Central memory CD4-positive, alpha-beta T cell (primary cell): Measurements from ENCODE around the gene RAB3IL1.
"Not testable (repeated sequence)": the region's sequence is repeated elsewhere in the genome, so short reads cannot be mapped to it uniquely, and the experiment has no call there.

ENCODE experiments used
- DNase-seq: peaks from one replicate; pipeline ENCODE4 v3.0.0; 2022

RAB3IL1 gene

DNA sequence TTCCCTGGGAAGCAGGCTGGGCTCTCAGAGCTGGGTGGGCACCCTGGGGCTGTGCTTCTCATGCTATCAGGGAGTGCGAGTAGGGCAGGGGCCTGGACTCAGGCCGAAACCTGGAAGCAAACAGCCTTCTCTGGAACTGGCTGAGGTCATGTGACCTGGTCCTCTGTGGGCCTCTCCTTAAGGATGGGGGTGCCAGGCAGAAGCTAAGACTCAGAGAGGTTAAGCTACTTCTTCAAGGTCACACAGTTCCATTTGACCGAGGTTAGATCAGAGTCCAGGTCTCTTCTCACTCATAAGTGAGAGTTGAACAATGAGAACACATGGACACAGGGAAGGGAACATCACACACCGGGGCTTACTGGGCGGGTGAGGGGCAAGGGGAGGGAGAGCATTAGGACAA, 33.4 kb downstream of the RAB3IL1 start:
- DNase-seq = no peak

DNA sequence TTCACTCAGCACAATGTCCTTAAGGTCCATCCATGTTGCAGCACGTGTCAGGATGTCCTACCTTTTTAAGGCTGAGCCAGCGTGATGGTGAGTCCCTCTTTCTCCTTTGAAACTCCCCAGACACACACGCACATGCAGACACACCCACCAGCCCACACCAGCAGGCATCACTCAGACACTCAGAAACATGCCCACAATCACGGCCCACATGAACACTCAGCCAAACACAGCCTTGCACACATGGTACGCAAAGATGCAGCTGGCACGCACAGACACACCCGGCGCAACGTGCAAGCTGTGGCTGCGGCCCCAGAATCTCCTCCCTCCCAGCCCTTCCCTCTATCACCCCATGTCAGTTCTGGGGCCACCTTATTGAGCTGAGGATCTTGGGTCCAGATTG, 34.0 kb downstream of the RAB3IL1 start:
- DNase-seq = no peak

DNA sequence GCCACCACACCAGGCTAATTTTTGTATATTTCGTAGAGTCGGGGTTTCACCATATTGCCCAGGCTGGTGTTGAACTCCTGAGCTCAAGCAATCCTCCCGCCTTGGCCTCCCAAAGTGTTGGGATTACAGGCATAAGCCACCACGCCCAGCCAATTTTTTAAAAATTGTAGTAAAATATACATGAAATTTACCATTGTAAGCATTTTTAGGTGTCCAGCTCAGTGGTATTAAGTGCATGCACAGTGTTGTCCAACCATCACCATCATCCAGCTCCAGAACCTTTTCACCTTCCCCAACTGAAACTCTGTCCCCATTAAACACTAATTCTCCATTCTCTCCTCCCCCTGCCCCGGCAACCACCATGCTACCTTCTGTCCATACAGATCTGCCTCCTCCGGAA, 34.5 kb downstream of the RAB3IL1 start:
- no peak for DNase-seq

DNA sequence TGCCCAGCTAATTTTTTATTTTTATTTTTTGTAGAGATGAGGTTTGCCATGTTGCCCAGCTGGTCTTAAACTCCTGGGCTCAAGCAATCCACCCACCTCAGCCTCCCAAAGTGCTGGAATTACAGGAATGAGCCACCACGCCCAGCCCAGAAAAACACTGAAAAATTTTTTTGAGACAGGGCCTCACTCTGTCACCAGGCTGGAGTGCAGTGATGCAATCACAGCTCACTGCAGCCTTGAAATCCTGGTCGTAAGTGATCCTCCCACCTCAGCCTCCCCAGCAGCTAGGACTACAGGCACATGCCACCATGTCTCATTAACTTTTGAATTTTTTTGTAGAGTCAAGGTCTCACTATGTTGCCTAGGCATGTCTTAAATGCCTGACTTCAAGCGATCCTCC, 35.1 kb downstream of the RAB3IL1 start:
- DNase-seq = not testable (repeated sequence)

DNA sequence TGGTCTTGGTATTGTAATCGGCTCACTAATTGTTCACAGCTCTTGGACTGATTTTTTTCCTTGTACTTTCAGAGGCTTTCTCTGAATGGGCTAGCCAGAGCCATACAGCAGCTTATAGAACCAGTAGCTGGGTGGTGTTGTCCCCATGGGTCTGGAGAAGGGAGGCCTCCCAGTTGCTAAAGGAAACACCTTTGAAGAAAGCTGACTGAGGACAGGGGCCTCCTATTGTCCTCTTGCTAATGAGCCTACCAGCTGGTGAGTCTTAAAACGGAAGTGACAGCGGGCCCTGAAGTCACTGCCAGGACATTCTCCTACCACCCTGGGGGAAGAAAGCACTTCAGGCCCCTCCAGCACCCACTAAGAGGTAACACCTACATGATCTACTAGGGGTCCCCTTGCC, 36.0 kb downstream of the RAB3IL1 start:
- no peak for DNase-seq

DNA sequence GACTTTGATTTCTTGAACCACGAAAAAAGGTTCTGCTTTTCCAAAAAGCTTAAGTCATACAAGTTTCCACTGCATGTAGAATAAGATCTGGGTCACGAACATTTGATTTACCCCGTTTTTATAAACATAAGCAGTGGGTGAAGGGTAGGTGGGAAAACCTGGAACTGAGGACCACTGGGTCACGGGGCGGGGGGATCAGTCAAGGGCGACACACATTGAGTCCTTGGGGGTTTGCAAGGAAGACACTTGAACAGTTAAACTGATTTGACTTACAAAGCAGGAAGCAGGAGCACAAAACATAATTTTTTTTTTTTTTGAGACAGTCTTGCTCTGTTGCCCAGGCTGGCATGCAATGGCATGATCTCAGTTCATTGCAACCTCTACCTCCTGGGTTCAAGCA, 36.9 kb downstream of the RAB3IL1 start:
- DNase-seq = no peak

DNA sequence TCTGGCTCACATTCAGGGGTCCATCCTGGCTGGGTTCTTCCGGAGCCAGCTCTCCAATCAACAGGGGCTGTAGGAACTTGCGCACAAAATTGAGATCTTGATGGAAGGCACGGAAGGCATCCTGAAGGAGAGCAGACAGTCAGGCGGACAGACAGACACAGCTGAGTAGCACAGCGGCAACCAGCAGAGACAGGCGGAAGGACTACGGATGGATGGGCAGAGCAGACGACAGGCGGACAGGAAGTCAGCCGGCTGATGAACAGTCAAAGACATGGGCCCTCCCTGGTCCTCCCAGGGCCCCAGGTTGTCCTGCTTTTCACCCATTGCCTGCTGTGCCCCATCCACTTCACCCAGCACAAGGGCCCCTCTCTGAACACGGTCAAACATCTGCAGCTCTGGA, 37.3 kb downstream of the RAB3IL1 start:
- DNase-seq = no peak

DNA sequence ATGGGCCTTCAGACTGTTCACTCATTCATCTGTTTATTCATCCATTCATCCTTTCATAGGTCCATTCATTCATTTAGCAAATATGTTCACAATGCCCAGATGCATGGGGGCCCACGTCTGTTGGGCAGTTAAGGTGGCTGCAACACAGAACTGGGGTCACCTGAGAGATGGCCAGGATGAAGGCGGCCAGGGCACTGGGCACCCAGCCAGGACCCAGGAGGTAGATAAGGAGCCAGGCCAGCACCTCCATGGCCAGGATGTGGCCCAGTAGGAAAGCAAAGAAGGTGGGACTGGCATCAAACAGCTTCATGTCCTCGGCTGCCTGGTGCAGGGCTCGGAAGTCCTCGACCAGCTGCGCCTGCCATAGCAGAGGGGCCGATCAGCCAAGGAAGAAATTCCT, 38.2 kb downstream of the RAB3IL1 start:
- no peak for DNase-seq

DNA sequence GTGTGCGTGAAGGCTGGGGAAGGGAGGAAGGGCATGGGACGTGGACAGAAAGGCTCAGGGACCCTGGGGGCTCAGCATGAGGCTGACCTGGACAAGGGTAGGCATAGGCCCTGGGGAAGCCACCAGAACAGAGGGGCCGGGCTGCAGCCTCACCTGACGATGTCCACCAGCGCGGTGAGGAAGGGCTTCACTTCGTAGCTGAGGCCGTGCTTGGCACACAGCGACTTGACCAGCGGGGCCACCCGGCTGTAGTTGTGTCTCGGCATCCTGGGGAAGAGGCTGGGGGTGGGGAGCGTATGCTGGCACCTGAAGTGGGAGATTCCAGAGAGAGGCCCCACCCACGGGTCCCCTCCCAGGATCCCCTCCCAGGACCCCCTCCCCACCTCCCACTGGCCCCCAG, 41.7 kb downstream of the RAB3IL1 start:
- DNase-seq = no peak

DNA sequence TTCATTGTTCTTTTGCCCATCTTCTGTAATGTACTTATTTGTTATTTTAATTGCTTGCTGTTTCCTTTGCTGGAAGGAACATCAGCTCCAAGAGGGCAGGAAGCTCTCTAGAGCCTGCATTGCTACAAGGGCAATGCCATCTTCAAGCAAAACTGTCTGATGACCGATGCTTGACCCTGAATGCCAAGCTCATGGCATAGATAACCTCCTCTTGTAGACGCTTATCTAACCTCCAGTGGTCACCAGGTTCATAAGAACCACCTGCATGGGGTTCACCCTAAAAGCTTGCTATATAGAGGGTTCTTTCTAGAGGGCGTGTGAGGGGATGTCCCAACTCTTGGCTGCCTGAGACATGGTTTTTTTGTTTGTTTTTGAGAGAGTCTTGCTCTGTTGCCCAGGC, 42.5 kb downstream of the RAB3IL1 start:
- no peak for DNase-seq

DNA sequence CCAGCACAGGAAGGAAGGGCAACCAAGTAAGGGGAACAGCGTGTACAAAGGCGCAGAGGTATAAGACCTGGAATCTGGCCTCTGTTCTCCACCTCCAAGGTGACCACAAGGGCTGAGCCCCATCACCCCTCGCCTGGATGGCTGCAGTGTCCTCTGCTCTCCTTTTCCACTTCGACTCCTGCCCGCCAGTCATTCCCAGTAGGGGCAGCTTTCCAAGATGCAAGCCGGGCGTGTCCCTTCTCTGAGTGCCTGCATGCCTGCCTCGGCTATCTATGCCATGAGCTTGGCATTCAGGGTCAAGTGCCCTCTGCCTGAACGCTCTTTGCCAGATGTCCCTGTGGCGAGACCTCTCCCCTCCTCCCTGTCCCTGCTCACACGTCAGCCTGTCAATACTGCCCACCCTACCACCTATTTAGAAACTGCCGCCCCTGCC, 43.0 kb downstream of the RAB3IL1 start:
- no peak for DNase-seq

DNA sequence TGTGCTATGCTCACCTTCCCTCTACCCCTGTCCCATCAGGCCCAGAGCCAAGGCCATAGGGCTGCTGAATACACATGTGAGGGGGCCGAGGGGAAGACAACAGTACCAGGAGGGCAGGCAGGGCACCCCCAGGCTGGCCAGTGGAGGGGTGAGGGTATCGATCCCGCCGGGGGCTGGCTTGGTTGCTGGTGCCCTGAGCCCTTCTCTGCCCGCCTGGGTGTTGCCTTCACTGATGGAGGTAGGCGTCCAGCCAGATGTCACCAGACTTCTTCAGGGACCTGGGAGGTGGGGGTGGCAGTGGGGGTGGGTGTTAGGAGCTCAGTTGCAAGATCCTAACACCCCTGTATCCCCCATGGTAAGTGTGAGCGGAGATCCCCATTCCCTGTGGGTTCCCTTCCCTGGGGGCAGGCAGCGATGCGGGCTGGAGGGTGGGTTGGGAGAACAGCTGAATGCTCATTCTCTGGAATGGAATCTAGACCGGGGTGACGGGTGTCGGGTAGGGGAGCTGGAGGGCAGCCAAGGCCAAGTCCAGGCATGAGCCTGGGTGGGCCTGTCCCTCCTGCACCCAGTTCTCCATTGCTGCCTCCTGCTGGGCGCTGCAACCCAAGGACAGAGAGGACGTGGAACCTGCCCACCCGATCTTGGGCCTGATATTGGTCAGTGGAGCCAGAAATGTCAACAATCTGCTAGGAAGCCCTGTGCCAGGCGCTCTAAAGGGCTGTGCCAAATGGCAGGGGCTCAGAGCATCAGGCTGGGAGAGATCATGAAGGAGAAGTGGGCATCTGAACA, 43.6 kb downstream of the RAB3IL1 start:
- no peak for DNase-seq

DNA sequence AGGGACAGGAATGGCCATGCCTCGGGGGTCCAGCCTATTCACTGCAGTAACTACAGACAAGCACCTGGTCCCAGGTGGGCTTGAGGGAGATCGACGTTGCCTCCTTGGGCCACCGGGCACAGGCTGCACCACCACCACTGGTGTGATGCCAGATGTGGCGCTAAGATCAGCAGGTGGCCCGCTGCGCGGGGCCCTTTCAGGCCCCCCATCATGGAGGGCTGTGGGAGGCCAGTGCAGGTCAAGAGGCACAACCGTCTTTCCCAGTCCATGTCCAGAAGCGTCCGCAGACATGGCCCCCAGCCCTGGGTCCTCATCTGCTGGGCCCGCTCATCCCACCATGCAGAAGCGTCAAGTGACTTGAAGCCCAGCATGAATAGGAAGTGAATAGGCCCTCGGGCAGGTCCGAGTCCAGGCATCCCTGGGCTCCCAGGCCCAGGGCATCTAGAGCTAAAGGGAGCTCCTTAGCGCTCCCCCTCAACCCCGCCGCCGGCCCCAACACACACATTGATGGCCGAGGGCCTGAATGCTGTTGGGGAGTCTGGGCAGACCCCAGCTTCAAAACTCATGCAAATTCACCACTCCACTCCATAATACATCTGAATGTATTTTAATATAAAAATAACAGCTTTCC, 44.3 kb downstream of the RAB3IL1 start:
- DNase-seq = no peak

DNA sequence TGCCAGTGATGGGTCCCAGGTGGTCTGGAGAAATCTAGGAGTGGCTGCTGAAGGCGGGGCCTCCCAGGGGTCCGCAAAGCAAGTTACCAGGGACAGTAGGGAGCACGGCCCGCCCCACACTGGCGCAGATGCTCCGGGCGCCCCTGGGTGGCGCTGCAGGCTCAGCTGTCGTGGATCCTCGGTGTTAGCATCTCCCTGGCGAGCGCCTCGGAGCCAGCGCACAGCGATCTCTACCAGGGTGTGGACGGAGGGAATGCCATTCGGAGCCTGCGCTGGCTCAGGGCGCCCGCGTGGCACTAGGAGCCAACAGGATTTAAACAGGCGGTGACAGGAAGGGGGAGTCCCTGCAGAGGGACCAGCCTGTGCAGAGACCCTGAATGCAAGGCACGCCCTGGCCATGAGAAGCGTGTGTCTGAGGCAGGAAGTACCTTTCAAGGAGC, 46.2 kb downstream of the RAB3IL1 start:
- peak; percentile 45 for DNase-seq

DNA sequence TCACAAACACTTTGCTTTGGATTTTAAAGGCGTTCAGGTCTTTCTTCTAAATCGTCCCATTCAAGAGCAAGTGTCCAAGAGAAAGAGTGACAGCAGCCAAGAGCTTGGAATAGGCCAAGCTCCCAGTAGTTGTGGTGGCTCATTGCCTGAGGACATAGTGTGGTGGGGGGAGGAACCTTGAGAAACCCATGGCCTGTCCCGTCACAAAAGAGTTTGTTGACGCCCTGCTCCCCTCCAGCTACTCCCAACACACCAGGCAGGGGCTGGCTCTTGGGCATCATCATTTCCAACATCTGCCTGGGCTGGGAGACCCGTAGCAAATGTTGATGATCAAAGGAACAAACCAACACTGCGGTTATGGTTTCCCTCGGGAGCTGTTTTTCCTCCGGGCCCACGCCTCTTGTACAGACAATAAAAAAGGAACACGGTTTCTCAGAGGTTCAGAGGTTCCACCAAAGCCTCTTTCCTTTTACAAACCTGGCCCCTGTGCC, 46.8 kb downstream of the RAB3IL1 start:
- DNase-seq = no peak

DNA sequence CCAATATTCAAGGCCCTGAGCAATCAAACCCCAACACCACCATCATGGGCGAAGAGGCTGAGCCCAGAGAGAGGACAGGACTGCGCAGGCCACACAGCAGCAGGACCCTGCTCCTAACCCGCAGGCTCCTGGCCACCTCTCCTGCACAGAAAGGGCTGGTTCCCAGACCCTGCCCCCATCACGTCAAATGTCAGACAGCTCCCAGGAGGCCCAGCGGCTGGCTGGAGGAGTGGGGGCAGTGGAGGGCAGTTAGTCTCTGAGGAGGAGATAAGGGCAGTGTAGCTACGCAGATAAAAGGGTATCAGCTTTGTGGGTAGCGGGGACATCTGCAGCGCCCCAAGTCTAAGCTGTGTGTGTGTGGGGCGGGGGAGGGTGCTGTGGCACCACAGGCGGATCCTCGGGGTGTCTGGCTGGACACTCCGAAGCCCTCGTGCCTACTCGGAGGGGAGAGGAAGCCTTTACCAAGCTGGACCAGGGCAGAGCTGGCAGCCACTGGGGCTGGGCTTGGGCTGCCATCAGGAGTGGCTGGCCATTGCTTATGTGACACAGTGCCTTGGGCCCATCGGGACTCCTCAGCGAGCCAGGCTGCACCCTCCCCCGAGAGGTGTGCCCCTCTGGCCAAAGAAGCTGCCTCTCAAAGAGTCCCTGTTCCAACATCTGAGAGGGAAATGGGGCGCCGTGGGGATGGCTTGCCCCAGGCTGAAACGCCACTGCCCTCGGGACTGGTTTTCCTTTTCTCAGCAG, 47.5 kb downstream of the RAB3IL1 start:
- no peak for DNase-seq

DNA sequence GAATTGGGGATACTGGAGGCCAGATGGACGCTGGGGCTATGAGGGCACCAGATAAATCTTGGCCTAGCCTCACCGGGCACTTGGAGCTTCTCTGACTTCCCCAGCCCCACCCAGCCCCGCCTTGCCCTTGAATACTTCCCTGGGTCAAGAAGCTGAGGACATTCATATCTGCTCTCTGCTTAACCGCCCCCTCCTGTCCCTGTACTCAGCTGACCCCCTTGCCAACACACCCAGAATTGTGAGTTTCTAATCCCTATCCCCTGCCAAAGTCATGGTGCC, 48.0 kb downstream of the RAB3IL1 start:
- no peak for DNase-seq

DNA sequence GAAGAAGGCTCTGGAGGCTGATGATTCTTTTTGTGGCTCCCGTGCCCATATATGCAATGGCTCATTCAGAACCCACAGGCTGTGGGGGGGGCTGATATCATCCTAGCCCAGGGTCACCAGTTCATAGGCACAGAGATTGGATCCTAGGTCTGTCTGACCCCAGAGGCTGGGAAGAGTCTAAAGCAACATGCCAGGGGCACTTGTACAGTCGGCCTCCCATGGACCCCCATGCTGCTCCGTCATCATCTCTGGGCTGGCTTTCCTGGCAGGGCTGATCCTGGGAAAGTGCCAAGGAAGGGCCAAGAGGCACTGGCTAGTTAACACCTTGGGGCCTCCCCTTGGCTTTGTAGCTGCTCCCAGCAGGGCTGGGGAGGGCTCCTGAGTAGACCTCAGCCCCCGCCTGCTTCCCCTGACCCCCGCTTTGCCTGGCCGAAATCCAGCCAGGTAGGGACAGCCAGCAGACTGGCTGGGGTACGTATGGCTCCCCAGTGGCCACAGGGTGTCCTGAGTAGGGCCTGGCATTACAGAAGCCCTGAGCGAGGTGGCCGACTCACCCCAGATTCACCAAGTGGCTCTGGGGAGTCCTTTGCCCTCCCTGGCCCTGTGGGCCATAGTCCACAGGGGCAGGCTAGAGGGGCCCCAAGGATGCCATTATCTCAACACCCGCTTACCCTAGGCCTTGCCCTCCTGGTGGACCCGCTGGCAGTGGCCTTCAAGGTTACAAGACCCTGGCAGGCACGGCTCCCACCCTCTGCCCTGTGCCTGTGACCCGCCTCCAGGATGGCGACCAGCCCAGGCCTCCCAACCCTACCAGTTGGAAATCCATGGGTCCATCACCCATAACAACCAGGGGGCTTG, 48.6 kb downstream of the RAB3IL1 start:
- DNase-seq = no peak

DNA sequence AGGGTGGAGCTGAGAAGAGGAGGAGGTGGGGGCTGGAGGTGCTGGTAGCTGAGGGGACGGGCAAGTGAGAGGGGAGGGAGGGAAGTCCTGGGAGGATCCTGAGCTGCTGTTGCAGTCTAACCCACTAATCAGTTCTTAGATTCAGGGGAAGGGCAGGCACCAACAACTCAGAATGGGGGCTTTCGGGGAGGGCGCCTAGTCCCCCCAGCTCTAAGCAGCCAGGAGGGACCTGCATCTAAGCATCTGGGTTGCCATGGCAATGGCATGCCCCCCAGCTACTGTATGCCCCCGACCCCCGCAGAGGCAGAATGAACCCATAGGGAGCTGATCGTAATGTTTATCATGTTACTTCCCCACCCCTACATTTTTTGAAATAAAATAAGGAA, 50.4 kb downstream of the RAB3IL1 start:
- no peak for DNase-seq

DNA sequence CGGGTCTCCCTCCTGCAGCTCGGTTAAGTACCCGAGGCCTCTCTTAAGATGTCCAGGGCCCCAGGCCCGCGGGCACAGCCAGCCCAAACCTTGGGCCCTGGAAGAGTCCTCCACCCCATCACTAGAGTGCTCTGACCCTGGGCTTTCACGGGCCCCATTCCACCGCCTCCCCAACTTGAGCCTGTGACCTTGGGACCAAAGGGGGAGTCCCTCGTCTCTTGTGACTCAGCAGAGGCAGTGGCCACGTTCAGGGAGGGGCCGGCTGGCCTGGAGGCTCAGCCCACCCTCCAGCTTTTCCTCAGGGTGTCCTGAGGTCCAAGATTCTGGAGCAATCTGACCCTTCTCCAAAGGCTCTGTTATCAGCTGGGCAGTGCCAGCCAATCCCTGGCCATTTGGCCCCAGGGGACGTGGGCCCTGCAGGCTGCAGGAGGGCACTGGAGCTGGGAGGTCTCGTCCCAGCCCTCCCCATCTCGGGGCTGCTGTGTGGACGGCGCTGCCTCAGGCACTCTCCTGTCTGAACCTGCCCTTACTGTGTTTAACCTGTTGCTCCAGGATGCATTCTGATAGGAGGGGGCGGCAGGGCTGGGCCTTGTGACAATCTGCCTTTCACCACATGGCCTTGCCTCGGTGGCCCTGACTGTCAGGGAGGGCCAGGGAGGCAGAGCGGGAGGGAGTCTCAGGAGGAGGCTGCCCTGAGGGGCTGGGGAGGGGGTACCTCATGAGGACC, 51.0 kb downstream of the RAB3IL1 start:
- no peak for DNase-seq

DNA sequence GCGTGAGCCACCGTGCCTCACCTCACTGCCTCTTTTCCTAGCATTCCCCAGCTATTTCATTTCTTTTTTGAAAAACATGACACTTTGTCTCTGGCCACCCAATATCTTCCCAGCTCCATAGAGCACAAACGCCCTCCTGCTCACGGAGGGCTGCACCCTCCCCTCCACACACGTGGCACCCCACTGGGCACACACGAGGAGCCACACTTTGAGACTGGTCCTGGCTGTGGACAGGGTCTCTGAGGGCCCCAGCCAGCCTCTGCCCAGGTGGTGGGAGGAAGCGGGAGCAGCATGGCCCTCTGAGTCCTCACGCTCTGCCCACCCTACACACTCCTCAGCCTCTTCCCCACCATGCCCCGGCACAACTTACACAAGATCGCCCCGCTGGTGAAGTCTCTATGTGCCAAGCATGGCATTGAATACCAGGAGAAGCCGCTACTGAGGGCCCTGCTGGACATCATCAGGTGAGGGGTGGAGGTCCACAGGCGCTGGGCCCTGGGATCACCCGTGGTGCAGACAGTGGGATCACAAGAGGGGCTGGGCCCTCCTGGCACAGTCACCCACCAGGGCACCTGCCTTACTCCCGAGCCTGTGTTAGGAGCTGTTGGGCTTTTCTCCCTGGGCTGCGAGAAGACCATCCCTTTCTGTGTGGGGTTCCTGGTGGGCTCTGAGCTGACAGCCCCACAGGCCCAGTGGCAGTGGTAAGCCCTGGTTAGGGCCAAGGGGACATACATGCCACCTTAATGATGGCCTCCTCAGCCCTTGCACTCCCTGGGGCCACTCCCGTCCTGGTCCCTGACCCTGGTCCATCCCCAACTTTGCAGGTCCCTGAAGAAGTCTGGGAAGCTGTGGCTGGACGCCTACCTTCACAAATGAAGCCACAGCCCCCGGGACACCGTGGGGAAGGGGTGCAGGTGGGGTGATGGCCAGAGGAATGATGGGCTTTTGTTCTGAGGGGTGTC, 52.3 kb downstream of the RAB3IL1 start:
- no peak for DNase-seq
